Stimulated activated CD8-positive, alpha-beta memory T cell treated with anti-CD3 and anti-CD28 coated beads, Interleukin-4, amount 100 ng/mL, for 1 hour (primary cell): ENCODE measurements around the gene SPAG16.
"Not testable (repeated sequence)": the region's sequence is repeated elsewhere in the genome, so short reads cannot be mapped to it uniquely, and the experiment has no call there.

Source experiments
- DNase-seq, 2 donors: peaks; one replicate each; pipeline ENCODE4 v3.0.0-alpha.2; 2020; ENCODE audit warnings: low read depth in 2 of 2, low spot score in 1 of 2

The SPAG16 gene

DNA sequence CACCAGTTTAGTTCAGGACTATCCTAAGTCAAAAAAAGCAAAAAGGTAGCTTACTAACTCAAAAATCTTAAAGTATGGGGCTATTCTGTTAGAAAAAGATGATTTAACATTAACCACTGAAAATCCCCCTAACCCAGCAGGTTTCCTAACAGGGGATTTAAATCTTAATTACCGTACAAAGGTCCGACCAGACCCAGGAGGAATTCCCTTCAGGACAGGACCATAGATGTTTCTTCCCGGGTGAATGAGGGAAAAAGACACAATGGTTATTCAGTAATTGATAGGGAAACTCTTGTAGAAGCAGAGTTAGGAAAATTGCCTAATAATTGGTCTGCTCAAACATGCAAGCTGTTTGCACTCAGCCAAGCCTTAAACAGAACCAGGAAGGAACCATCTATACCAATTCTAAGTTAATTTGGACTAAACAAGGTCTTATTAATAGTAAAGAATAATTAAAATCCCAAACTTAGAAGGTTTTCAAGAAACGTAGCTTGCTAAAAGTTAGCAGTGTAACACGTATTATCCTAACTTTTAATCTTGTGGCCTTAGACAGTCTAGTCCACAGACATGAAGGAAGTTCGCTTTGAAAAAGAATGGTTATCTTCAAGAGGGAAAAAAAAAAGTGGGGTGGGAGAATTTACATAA is 124.3 kb downstream of the SPAG16 start:
- not testable (repeated sequence) for DNase-seq

DNA sequence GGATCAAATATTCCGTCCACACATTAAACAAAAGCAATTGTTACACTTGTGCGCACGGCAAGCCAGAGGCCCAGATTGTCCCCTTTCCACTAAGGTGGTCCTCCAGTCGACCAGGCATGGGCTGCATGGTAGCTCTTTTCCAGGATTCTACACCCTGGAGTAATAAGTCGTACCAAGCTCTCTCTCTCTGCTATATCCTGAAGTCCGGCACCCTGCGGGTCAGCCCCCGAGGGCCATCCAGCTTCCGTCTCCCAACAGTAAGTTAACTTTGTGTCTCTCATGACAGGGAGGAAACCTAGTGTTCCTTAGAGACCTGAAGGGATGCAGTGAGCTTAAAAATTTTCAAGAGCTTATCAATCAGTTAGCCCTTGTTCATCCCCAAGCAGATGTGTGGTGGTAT is 126.4 kb downstream of the SPAG16 start:
- not testable (repeated sequence) for DNase-seq

DNA sequence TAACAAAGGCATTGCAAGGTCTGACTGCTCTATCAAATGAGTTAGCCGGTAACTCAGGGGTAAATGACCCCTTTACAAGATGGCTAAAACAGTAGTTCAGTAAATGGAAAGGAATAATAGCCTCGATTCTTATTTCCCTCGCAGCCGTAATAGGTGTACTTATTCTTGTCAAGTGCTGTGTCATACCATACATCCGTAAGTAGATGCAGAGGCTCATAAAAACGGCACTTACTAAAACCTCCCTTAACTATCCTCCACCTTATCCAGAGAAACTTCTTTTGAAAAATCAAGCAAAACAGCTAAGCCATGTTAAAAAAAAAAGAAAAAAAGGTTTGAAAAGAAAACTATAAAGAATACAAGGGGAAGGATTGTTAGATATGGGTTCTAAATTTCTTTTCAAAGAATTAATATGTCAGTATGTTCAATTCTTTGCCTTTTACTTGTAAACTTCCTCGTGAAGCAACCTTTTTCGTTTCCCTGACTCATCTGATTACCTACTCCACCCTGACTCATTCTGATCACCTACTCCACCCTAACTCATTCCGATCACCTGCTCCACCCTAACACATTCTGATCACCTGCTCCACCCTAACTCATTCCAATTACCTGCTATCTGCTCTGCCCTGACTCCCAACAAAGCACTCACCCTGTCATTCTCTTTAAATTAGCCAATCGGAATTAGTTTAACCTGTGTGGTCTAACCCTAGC is 127.5 kb downstream of the SPAG16 start:
- no peak for DNase-seq

DNA sequence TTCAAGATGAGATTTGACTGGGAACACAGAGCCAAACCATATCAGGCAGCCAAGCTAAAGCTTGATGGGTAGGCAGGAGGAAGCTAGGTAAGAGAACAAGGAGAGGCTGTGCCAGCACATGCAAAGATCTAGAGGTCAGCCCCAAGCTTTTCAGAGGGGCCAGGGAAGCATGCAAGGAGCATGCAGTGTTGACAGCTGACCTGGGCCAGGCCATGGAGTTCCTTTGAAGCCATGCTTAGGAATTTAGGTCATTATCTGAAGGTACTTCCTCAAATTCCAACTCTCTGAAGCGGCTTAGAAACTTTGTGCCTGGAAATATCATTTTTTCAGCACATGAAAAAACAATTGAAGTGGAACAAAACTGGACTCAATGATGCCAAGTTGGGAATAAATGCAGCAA is 130.8 kb downstream of the SPAG16 start:
- no peak for DNase-seq

DNA sequence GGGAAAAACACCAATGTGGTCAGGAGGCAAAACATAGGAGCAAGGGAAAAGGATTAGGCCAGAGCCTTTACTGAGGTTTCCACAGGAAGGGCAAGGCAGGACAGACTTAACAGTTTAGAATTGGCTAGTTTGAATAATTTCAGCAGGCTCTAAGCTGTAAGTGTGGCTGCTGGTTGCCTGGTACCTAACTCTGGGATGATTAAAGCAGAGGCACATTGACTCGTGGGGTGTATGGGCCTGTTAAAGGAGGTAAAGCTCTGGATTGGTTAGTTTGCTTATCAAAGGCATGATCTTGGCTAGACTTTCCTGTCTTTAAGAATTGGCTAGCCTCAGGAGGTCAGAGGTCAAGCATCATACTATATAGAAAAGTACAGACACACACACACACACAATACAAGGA is 132.6 kb downstream of the SPAG16 start:
- no peak for DNase-seq

DNA sequence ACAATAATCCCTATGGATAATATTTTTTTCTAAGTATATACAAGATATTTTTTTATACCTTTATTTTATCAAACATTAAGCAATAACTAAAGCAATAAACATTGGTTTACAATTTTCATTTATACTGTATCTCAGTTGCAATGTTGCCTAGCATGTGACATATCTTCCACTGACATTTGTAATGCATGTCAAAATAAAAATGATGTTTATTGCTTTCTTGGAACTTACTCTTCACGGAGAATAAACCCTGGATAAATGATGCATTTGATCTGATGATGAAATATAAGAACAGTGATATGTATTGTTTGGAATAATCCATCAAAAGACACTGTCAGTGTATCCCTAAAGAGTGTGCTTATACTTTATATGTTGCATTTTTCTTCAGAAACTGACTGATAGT is 135.7 kb downstream of the SPAG16 start:
- DNase-seq = no peak

DNA sequence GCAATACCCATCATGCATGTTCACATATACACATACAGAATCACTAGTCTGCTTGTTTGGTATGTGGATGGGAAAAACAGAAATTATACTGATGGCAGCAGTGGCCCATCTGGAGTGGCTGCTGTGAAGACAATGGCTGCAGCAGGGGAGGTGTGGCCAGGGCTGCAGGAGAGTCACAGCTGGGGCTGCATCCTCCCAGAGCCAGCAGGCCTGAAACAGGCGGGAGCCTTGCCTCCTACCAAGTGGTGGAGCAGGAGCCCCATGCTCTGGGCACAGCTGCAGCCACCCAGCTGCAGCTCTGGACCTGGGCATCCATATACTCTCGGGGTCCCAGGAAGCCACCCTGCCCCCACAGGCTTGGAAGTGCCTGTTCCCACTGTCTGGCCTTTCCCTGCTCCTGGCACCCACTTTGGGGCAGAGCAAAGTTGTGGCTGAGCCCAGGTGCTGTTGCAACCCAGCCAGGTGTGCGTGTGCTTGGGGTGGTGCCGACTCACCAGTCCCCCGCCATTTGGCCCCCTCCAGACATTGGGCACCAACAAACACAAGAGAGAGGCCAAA is 136.6 kb downstream of the SPAG16 start:
- DNase-seq = no peak

DNA sequence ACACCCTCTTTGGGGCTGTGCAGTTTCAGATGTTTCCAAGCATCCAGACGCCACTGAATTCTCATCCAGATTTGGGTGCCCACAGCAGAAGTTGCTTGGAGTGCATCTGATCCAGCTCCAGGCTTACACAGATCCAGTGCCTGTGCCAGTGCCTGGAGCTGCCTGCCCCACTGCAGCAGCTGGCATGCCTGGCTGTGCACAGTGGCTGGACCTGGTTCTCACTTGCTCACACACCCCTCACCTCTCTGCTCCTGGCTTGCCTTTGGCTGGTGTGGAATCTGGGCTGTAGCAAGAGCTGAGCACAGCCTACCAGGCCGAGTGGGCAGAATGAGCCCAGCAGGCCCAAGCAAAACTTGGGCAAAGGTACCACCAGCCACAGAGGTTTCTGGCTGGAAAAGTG is 137.9 kb downstream of the SPAG16 start:
- DNase-seq = no peak

DNA sequence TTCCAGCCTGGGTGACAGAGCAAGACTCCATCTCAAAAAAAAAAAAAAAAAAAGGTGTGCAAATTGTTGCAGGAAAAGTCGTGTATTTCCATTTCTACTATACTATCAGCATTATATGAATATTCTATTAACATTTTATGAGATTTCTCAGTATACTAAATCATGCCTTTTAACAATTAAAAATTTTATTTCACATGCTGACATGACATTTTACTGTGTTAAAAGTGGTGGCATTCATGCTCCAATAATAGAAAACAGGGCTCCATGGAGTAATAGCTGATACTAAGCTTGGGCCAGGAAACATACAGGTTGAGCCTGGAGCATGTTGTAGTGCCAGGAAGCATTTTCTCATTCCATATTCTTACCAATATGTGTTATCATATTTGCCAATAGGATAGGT is 141.4 kb downstream of the SPAG16 start:
- DNase-seq = no peak

DNA sequence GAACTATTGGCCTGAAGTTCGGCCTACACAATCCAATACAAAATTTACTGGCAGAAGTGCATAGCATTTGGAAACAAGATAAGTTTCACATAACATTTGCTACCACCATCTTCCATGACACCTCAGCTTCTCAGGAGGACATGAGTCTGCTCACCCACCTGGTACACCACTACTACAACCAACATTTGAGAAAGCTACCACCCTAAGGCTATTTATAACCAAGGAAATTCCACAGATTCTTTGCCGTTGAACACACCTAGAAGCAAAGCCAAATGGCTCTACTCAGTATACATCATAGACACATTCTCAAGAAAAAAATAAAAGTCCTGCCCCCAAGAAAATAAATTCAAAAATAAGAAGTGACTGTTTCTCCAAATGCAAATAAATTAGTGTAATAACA is 145.3 kb downstream of the SPAG16 start:
- no peak for DNase-seq

DNA sequence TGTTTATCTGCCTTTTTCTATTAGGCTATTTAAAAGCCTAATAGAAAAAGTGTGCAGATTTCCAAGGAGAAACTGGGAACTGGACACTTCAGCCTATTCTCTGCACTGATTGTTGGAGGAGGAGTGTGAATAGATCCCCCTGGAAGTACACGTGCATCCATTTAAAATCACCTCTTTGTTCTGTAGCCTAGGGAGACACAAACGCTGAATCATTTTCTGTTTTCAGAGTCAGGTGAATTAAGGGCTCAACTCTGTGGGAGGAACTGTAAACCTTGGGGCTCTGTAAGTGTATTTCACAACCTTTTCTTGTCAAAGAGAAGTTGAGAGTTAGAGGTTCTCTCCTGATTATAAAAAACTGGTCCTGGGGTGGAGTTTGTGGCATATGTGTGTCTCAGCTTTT is 159.7 kb downstream of the SPAG16 start:
- no peak for DNase-seq

DNA sequence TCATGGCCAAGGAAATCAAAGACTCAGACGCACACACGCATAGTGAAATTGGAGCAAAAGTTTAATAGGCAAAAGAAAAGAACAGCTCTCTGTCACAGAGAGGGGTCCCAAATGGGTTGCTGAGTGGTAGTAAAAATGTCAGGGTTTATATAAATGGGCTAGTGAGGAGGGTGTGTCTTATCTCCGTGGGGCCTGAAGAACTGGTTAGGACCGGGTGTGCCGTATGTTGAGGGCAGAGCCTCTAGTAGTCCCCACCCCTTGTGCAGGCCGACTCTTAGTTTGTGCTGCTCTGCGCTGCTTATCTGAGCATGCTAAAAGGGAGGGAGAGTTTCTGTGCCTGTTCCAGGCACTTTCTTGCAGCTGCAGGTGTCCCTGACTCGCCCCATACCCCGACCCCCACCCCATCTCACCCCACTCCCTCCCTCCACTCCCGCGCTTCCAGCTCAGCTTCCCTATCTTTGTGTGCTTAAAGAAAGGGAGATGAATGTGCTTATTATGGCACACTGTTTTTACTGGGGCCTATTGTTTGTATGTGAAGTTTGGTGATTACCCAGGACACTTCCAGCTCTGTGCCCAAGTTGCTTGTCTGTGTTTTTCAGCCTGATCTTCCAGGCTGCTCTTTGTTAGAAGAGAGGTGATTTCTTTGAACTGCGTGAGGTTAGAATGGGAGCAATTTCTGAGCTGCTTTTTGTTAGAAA is 167.4 kb downstream of the SPAG16 start:
- DNase-seq = no peak

DNA sequence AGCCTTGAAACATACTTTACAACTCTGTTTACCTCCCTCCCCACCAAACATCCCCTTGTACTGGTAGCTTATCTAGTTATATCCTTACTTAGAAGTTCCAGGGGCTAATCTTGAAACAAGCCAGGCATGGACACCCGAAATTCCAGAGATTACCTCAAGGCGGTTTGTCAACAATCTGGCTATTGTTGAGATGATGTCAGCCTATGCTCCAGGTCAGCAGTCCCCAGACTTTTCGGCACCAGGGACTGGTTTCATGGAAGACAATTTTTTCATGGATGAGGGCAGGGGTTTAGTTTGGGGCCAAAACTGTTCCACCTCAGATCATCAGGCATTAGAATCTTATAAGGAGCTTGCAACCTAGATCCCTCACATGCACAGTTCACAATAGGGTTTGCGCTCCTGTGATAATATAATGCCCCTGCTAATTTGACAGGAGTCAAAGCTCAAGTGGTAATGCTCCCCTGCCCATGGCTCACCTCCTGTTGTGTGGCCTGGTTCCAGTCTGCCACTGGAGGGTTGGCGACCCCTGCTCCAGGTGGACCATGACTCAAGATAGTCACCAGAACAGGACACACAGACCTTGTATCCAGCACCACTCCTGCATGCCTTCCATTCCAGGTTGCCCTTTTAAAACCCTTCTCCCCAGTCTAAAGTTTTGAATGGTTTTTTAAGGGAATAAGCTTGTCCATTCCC is 171.2 kb downstream of the SPAG16 start:
- DNase-seq = no peak

DNA sequence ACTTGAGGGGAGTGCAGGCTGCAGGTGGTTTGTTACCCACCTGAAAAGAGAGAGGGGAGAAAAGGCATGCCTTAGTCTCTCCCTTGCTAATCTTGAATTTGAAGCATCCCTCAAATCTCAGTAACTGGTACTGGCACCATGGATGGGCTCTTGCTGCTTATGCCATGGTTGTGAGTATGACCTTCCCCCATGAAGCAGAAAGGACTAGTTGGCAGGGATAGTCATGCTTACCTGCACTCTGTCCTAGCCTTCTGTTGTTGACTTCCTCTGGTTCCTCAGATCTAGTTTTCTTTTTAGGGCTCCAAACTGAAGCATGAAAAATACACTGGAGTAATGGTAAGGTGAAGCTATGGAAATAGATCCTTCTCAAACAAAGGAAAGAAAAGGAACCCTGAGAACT is 191.2 kb downstream of the SPAG16 start:
- DNase-seq = no peak

DNA sequence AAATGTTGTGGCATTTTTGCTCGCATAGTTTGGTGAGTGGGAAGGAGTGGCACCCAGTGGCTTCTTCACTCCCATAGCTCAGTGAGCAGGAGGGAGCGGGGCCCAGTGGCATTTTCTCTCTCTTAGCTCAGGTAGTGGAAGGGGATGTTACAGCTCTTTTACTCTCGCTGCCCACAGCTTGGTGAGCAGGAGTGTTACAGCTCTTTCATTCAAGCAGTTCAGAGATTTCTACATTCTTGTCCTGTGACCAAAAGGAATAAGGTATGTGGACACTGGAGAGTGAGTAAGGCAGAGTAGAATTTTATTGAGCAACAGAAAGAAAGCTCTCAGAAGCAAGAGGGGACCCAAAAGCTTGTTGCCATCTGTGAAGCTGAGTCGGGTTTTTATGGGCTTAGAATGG is 192.4 kb downstream of the SPAG16 start:
- DNase-seq = no peak

DNA sequence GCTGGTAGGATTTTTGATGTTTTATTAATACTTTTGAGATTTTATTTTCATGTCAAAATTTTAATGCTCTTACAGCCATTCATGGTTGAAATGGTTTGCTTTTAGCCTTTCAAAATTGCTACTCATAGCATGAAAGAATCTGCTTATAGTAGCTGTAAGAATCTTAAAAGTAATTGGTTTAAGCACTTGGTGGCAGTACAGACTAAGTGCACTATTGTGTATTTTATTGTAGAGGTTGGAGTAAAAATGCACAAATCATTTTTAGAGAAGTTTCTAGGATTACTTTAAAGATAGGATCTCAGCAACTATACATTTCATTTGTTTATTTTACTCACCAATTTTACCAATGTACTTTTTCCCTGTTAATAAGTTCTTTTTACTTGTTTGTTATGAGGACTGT is 205.8 kb downstream of the SPAG16 start:
- DNase-seq = no peak

DNA sequence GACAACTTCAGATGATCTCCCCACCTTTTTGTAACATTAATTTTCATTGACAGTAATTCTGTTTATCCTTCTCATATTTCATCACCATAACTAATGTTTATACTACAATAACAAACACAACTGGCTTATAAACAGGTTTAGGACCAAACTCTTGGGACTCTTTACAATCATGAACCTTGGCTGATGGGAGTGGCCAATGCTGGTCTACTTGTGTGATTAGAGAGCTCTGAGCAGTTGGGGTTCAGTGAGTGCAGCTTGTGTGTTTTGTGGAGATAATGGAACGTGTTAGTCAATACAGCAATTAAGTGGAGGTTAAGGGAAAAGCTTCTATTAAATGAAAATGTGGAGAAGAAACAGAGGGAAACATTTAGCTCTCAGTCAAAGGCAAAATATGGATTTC is 207.1 kb downstream of the SPAG16 start:
- no peak for DNase-seq

DNA sequence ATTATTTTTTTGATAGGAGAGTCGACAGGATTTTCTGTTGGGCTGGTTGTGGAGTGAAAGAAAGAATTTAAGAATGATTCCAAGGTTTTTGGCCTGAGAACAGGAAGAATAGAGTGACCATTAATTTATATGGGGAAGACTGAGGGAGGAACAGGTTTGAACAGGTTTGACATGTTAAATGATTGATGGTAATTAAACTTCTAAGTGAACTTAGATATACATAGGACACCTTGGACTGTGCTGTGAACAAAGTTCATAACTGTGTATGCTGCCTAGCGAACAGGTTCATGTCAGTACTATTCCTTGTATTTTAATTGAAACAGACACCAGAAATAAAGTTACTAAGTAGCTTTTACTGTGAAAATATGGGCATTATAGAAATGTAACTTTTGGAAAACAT is 212.0 kb downstream of the SPAG16 start:
- DNase-seq = no peak

DNA sequence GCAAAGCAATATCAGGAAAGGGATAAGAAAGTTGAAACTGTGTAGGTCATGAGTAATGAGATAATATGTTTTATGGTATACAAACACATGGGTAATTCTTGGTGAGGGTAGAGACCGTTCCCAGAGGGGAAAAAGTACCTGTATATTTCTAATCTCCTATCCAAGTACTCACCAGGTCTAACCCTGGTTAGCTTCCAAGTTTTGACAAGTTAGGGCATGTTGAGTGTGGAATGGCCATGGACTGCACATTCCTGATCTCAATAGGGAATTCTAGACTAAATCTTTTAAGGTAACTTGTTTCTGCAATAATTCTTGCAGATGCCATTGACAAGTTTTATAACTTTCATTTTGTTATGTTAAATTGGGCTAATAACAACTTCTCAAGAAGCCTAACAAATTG is 216.6 kb downstream of the SPAG16 start:
- DNase-seq = no peak

DNA sequence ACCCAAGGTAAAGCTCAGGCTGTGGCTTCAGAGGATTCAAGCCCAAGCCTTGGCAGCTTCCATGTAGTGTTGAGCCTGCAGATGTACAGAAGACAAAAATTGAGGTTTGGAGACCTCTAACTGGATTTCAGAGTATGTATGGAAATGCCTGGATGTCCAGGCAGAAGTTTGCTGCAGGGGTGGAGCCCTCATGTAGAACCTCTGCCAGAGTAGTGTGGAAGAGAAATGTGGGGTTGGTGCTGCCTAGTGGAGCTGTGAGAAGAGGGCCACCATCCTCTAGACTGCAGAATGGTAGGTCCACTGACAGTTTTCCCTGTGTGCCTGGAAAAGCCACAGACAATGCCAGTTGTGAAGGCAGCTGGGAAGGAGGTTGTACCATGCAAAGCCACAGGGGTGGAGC is 239.9 kb downstream of the SPAG16 start:
- DNase-seq = no peak

DNA sequence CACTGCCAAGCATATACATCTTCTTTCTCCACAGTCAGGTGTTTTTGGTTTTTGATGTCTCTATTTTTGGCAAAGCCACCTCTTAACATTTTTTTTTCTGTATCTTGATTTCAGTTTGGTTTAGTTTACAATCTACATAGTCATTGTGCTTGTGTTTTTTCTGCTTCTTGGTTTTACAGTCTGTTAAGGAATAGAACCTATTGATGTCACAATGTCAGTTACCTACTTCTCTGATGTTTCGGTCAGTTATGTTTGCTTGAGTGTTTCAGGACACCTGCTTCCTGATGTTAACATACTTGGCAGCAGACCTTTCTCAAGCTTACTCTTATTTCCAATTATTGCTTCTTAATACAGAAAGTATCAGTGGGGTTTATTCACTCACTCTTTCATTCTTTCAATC is 253.3 kb downstream of the SPAG16 start:
- no peak for DNase-seq

DNA sequence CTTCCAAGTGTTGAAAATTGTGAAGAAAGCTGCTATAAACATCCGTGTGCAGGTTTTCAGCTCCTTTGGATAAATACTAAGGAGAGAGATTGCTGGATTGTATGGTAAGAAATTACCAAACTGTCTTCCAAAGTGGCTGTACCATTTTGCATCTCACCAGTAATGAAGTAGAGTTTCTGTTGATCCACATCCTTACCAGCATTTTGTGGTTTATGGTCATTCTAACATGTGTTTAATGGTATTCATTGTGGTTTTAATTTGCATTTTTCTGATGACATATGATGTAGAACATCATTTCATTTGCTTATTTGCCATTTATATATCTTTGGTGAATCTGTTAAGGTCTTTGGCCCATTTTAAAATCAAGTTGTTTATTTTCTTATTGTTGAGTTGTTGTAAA is 260.7 kb downstream of the SPAG16 start:
- no peak for DNase-seq
